DND-41 (cell line): Measurements from ENCODE around the gene TMCC1.
"Not testable (repeated sequence)": the region's sequence is repeated elsewhere in the genome, so short reads cannot be mapped to it uniquely, and the experiment has no call there.

ENCODE experiments used
- ATAC-seq: fragments of 200-7000 bp; cut with Tn5 transposase; 3 replicates; pipeline ENCODE4 v1.9.1; 2021; ENCODE audit warnings: low read depth; ENCODE audit not compliant: insufficient read depth
- DNase-seq: peaks from one replicate; pipeline ENCODE4 v3.0.0-alpha.2; 2020
- H2AFZ ChIP-seq: 2 replicates; pipeline ENCODE4 v1.6.0; 2012; ENCODE audit warnings: low read depth, low read length
- H3K27ac ChIP-seq: 2 replicates; pipeline ENCODE4 v1.5.1; 2012; ENCODE audit warnings: low read length, inconsistent platforms
- H3K27me3 ChIP-seq: fragments of 200-600 bp; sonication (generic); 2 replicates; pipeline ENCODE4 v1.6.0; 2012; ENCODE audit warnings: low read length, mild to moderate bottlenecking, inconsistent platforms; ENCODE audit not compliant: insufficient read depth, poor library complexity
- H3K36me3 ChIP-seq: 2 replicates; pipeline ENCODE4 v1.5.1; 2012; ENCODE audit warnings: low read length, inconsistent platforms; ENCODE audit not compliant: insufficient read depth
- H3K4me1 ChIP-seq: 2 replicates; pipeline ENCODE4 v1.5.1; 2012; ENCODE audit warnings: mild to moderate bottlenecking, low read length; ENCODE audit not compliant: insufficient read depth
- H3K4me2 ChIP-seq: 2 replicates; pipeline ENCODE4 v1.6.0; 2012; ENCODE audit warnings: mild to moderate bottlenecking, moderate library complexity, low read length, inconsistent platforms; ENCODE audit not compliant: insufficient read depth
- H3K4me3 ChIP-seq, 2 experiments: fragments of 200-600 bp in 1 of 2; shearing (Covaris generic) in 1 of 2; 2 replicates each; pipeline ENCODE4 v1.5.1; 2012 to 2016; ENCODE audit warnings: inconsistent platforms in 2 of 2, low read length in 2 of 2, mild to moderate bottlenecking in 2 of 2, low read depth in 1 of 2, moderate library complexity in 1 of 2
- H3K79me2 ChIP-seq: 2 replicates; pipeline ENCODE4 v1.6.0; 2012; ENCODE audit warnings: low read length, inconsistent platforms; ENCODE audit not compliant: insufficient read depth
- H3K9ac ChIP-seq: 2 replicates; pipeline ENCODE4 v1.6.0; 2012; ENCODE audit warnings: low read depth, mild to moderate bottlenecking, inconsistent platforms, low read length, moderate library complexity
- H3K9me3 ChIP-seq: 2 replicates; pipeline ENCODE4 v1.5.1; 2012; ENCODE audit warnings: low read length, moderate library complexity, mild to moderate bottlenecking, inconsistent platforms; ENCODE audit not compliant: insufficient read depth, severe bottlenecking
- H4K20me1 ChIP-seq: 2 replicates; pipeline ENCODE4 v1.6.0; 2012; ENCODE audit warnings: low read length; ENCODE audit not compliant: insufficient read depth
- CTCF ChIP-seq: IDR thresholded peaks from 2 replicates; pipeline ENCODE4 v1.5.1; 2012; ENCODE audit warnings: borderline replicate concordance, low read length, moderate library complexity, mild to moderate bottlenecking; ENCODE audit not compliant: poor library complexity, severe bottlenecking; ENCODE audit errors: extremely low read depth
- EZH2 ChIP-seq: IDR thresholded peaks from 3 replicates; pipeline ENCODE4 v1.6.1; 2012; ENCODE audit warnings: borderline replicate concordance, low read depth, mild to moderate bottlenecking, moderate library complexity, low read length, inconsistent platforms; ENCODE audit not compliant: severe bottlenecking

Gene TMCC1

GRCh38 chr3:129686941-129687340, 206.6 kb downstream of the TMCC1 start:
- no peak overlapping the region for H2AFZ ChIP-seq
- H3K4me1 ChIP-seq: no peaks in the 10 kb centered on the region
- H4K20me1 ChIP-seq: 0 out of 2 replicates have a peak, but pooled peaks cover 4% of the 10 kb centered on the region
- H3K27me3 ChIP-seq: no peaks in the 10 kb centered on the region
- ATAC-seq (no peak), DNase-seq (no peak)
- no peak overlapping the region for H3K4me2 ChIP-seq
- no peak for TF ChIP-seq EZH2
- no peak for TF ChIP-seq CTCF
- H3K9ac ChIP-seq: no peak overlapping the region
- H3K4me3 ChIP-seq: no peak overlapping the region
- no peaks in the 10 kb centered on the region for H3K36me3 ChIP-seq
- H3K79me2 ChIP-seq: no peaks in the 10 kb centered on the region
- no peaks in the 10 kb centered on the region for H3K9me3 ChIP-seq
- H3K27ac ChIP-seq: no peak overlapping the region

- no peak overlapping the region for H3K4me3 ChIP-seq
- H3K9ac ChIP-seq: no peak overlapping the region
- DNase-seq (no peak), ATAC-seq (no peak)
- no peaks in the 10 kb centered on the region for H3K27me3 ChIP-seq
- TF ChIP-seq CTCF (no peak), EZH2 (no peak)
- H4K20me1 ChIP-seq: 0 out of 2 replicates have a peak, but pooled peaks cover 4% of the 10 kb centered on the region
- no peak overlapping the region for H2AFZ ChIP-seq
- H3K79me2 ChIP-seq: no peaks in the 10 kb centered on the region
- H3K36me3 ChIP-seq: no peaks in the 10 kb centered on the region
- H3K4me1 ChIP-seq: no peaks in the 10 kb centered on the region
- no peaks in the 10 kb centered on the region for H3K9me3 ChIP-seq
- no peak overlapping the region for H3K27ac ChIP-seq
- H3K4me2 ChIP-seq: no peak overlapping the region
Observed at GRCh38 chr3:129684270-129684669, 209.2 kb downstream of the TMCC1 start.

- TF ChIP-seq EZH2: no peak
- no peak for TF ChIP-seq CTCF
- Histone ChIP-seq H3K4me3 (no peak overlapping the region), H3K36me3 (no peaks in the 10 kb centered on the region), H3K4me1 (no peaks in the 10 kb centered on the region), H3K4me2 (no peak overlapping the region), H4K20me1 (0 out of 2 replicates have a peak, but pooled peaks cover under 1% of the 10 kb centered on the region), H3K9ac (no peak overlapping the region), H3K27me3 (no peaks in the 10 kb centered on the region), H2AFZ (no peak overlapping the region), H3K79me2 (no peaks in the 10 kb centered on the region), H3K9me3 (no peaks in the 10 kb centered on the region), H3K27ac (no peak overlapping the region)
- ATAC-seq (no peak), DNase-seq (no peak)
Observed at GRCh38 chr3:129683201-129683600, 210.3 kb downstream of the TMCC1 start.

- no peaks in the 10 kb centered on the region for H4K20me1 ChIP-seq
- H3K4me1 ChIP-seq: no peaks in the 10 kb centered on the region
- no peak overlapping the region for H3K27ac ChIP-seq
- DNase-seq: no peak
- H3K4me3 ChIP-seq: no peak overlapping the region
- no peak overlapping the region for H3K9ac ChIP-seq
- TF ChIP-seq CTCF: no peak
- TF ChIP-seq EZH2: no peak
- no peaks in the 10 kb centered on the region for H3K36me3 ChIP-seq
- H3K79me2 ChIP-seq: no peaks in the 10 kb centered on the region
- H2AFZ ChIP-seq: no peak overlapping the region
- H3K9me3 ChIP-seq: no peaks in the 10 kb centered on the region
- no peak for ATAC-seq
- H3K27me3 ChIP-seq: no peaks in the 10 kb centered on the region
- no peak overlapping the region for H3K4me2 ChIP-seq
Observed at GRCh38 chr3:129676985-129677384, 216.5 kb downstream of the TMCC1 start.

GRCh38 chr3:129674798-129675123, 218.8 kb downstream of the TMCC1 start:
- DNase-seq, H2AFZ ChIP-seq, H3K27ac ChIP-seq, H3K4me3 ChIP-seq, H3K4me1 ChIP-seq, H3K9me3 ChIP-seq, H4K20me1 ChIP-seq, H3K36me3 ChIP-seq, H3K4me2 ChIP-seq, H3K9ac ChIP-seq, H3K27me3 ChIP-seq, ATAC-seq, H3K79me2 ChIP-seq: not testable (repeated sequence)
